Karpas-422 (cell line): ENCODE results near the gene TM2D1. TPM values are rescaled to one million over a fixed set of nuclear protein-coding genes. Genes with fewer than 3 reads are reported as not detected.

Source experiments
- DNase-seq: peaks from one replicate; pipeline ENCODE4 v3.0.0-alpha.2; 2015
- H2AFZ ChIP-seq: fragments of 200-600 bp; sonication (generic); 2 replicates; pipeline ENCODE4 v1.6.1; 2014; ENCODE audit warnings: antibody characterized with exemption, low read length, mixed read lengths
- H3K27ac ChIP-seq: fragments of 200-600 bp; sonication (generic); 2 replicates; pipeline ENCODE4 v1.5.1; 2014; ENCODE audit warnings: mild to moderate bottlenecking, low read length, moderate library complexity
- H3K27me3 ChIP-seq: fragments of 200-600 bp; sonication (generic); 2 replicates; pipeline ENCODE4 v1.6.1; 2014; ENCODE audit warnings: low read length, mixed read lengths
- H3K36me3 ChIP-seq: fragments of 200-600 bp; sonication (generic); 2 replicates; pipeline ENCODE4 v1.6.1; 2014; ENCODE audit warnings: low read length, mixed read lengths; ENCODE audit not compliant: insufficient read depth
- H3K4me1 ChIP-seq: fragments of 200-600 bp; sonication (generic); 2 replicates; pipeline ENCODE4 v1.6.1; 2014; ENCODE audit warnings: mild to moderate bottlenecking, low read length, mixed read lengths
- H3K4me2 ChIP-seq: fragments of 200-600 bp; sonication (generic); 2 replicates; pipeline ENCODE4 v1.6.1; 2014; ENCODE audit warnings: low read length, low read depth, mild to moderate bottlenecking; ENCODE audit not compliant: poor library complexity, severe bottlenecking
- H3K4me3 ChIP-seq: fragments of 200-600 bp; sonication (generic); 2 replicates; pipeline ENCODE4 v1.5.1; 2014; ENCODE audit warnings: mild to moderate bottlenecking, antibody characterized with exemption, low read length, mixed read lengths
- H3K79me2 ChIP-seq: fragments of 200-600 bp; sonication (generic); 2 replicates; pipeline ENCODE4 v1.6.1; 2014; ENCODE audit warnings: mild to moderate bottlenecking, low read length, mixed read lengths
- H3K9ac ChIP-seq: fragments of 200-600 bp; sonication (generic); 2 replicates; pipeline ENCODE4 v1.6.0; 2014; ENCODE audit warnings: low read length
- H3K9me2 ChIP-seq: fragments of 200-600 bp; sonication (generic), shearing (Covaris generic); replicated peaks from 2 replicates; pipeline ENCODE4 v1.6.0; 2014; ENCODE audit warnings: mild to moderate bottlenecking, low read length, moderate library complexity; ENCODE audit not compliant: insufficient read depth
- H3K9me3 ChIP-seq: fragments of 300-700, 200-600 bp; sonication (generic); 2 replicates; pipeline ENCODE4 v1.6.1; 2014; ENCODE audit warnings: low read length, mixed read lengths
- H4K20me1 ChIP-seq: fragments of 200-600 bp; sonication (generic); 2 replicates; pipeline ENCODE4 v1.6.1; 2014; ENCODE audit warnings: mild to moderate bottlenecking, antibody characterized with exemption, low read length, low read depth; ENCODE audit not compliant: insufficient read depth
- total RNA-seq: library from RNA; depleted of rRNA; stranded (reverse); fragments of >200 nt; shearing (Covaris generic); gene quantifications from 2 replicates; pipeline ENCODE4 v1.2.3, GENCODE V29; 2014; ENCODE audit warnings: low replicate concordance

Gene TM2D1
- total RNA-seq, 1 experiment from 2014 or later: 67.3 TPM

DNA sequence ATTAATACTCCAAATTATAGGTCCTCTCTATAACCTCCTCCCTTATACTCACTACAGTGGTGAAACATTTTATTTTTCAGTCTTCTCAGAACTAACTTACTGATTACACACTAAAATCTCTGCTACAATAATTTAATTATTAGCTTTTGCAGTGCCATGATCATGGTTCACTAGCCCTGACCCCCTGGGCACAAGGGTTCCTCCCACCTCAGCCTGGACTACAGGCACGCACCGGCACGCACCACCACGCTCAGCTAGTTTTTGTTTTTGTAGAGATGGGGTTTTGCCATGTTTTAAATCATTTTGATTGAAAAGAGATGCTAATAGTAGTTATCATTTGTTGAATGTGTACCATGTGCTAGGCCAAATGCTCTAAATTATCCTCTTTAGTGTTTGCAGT lies 23.6 kb upstream of the TM2D1 start:
- no peak for DNase-seq

DNA sequence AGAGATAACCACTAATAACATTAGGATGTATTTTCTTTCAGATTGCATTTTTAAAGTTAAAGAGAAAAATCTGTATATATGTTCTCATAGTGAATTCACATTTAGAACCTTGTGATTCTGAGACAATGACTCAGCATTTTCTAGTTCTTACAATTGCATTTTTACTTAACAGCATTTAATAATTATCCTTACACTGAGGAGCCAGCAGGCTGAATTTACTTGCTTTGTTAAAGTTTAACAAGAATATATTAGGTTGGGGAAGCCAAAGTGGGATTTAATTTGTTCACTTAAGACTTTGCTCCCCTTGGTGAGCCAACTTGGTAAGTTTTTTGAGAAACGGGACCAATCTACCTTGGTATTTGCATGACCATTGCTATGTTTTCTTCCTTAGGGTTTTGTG lies 21.9 kb upstream of the TM2D1 start:
- no peaks in the 10 kb centered on the region for H3K9me3 ChIP-seq
- H4K20me1 ChIP-seq: no peaks in the 10 kb centered on the region
- H3K27ac ChIP-seq: no peak overlapping the region
- peaks cover 5% of the 10 kb centered on the region for H3K4me1 ChIP-seq
- no peak for DNase-seq
- no peaks in the 10 kb centered on the region for H3K9me2 ChIP-seq
- H3K4me2 ChIP-seq: no peak overlapping the region
- H2AFZ ChIP-seq: no peak overlapping the region
- H3K9ac ChIP-seq: no peak overlapping the region
- H3K27me3 ChIP-seq: no peaks in the 10 kb centered on the region
- no peak overlapping the region for H3K4me3 ChIP-seq
- H3K79me2 ChIP-seq: no peaks in the 10 kb centered on the region
- H3K36me3 ChIP-seq: no peaks in the 10 kb centered on the region

More for the DNA sequence above, 23.6 kb upstream of the TM2D1 start:
- no peak overlapping the region for H3K9ac ChIP-seq
- H2AFZ ChIP-seq: no peak overlapping the region
- peaks cover 5% of the 10 kb centered on the region for H3K4me1 ChIP-seq
- H3K4me2 ChIP-seq: no peak overlapping the region
- H4K20me1 ChIP-seq: no peaks in the 10 kb centered on the region
- no peaks in the 10 kb centered on the region for H3K9me3 ChIP-seq
- H3K9me2 ChIP-seq: no peaks in the 10 kb centered on the region
- H3K4me3 ChIP-seq: no peak overlapping the region
- no peaks in the 10 kb centered on the region for H3K27me3 ChIP-seq
- no peaks in the 10 kb centered on the region for H3K79me2 ChIP-seq
- H3K36me3 ChIP-seq: no peaks in the 10 kb centered on the region
- no peak overlapping the region for H3K27ac ChIP-seq

DNA sequence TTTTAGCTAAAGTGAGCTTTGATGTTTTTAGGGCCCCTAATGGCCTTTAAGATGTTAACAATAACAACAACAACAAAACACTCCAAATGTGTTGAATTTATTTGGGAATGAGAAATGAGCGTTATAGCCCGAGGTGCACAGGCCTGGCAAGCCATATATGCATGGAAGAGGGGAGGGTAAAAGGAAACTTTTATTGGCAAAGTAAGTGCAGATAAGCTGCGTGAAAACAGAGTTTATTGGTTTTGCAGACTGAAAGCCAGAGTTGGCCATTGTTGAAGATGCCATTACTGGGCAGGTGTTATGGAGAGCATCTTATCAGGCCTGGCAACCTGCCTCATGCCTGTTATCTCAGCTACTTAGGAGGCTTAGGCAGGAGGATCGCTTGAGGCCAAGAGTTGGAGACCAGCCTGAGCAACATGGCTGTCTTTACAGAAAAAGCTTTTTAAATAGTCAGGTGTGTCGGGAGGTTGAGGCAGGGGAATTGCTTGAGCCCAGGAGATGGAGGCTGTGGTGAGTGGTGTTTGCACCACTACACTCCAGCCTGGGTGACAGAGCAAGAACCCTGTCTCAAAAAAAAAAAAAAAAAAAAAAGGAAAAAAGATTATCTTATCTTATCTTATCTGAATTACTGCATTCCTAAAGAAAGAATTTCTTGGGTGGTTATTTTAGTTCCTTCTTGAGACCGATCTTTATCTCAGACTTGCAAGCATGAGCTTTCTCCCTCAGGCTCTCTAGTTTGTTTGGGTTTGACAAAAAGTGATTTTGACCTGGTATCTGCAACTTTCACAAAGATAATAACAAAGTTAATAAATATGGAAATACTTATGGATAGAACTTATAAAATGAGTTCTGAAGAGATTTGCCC lies 19.0 kb upstream of the TM2D1 start:
- Histone ChIP-seq H3K27ac (no peak overlapping the region), H3K4me1 (peaks cover 5% of the 10 kb centered on the region), H3K4me2 (no peak overlapping the region), H3K9me3 (no peaks in the 10 kb centered on the region), H3K9ac (no peak overlapping the region), H3K27me3 (no peaks in the 10 kb centered on the region), H3K79me2 (no peaks in the 10 kb centered on the region), H4K20me1 (no peaks in the 10 kb centered on the region), H2AFZ (no peak overlapping the region), H3K36me3 (no peaks in the 10 kb centered on the region), H3K9me2 (no peaks in the 10 kb centered on the region), H3K4me3 (no peak overlapping the region)
- no peak for DNase-seq

DNA sequence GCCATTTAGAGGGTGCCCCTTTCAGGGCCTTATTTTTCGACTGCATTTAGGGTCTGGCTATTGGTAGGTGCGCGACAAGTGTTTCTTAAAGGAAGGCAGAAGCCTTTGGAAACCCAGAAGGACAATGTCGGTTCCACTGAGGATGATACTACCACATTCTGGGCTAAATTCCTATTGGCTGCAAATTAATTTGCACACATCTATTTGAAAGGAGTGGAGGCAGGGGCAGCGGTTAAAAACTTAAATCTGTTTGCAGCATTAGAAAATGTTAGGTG lies 18.4 kb upstream of the TM2D1 start:
- Histone ChIP-seq H3K27ac (no peak overlapping the region), H3K4me2 (no peak overlapping the region), H3K4me1 (peaks cover 5% of the 10 kb centered on the region), H3K36me3 (no peaks in the 10 kb centered on the region), H2AFZ (no peak overlapping the region), H3K9me3 (no peaks in the 10 kb centered on the region), H3K9me2 (no peaks in the 10 kb centered on the region), H3K4me3 (no peak overlapping the region), H3K9ac (no peak overlapping the region), H4K20me1 (no peaks in the 10 kb centered on the region), H3K27me3 (no peaks in the 10 kb centered on the region), H3K79me2 (no peaks in the 10 kb centered on the region)
- no peak for DNase-seq

DNA sequence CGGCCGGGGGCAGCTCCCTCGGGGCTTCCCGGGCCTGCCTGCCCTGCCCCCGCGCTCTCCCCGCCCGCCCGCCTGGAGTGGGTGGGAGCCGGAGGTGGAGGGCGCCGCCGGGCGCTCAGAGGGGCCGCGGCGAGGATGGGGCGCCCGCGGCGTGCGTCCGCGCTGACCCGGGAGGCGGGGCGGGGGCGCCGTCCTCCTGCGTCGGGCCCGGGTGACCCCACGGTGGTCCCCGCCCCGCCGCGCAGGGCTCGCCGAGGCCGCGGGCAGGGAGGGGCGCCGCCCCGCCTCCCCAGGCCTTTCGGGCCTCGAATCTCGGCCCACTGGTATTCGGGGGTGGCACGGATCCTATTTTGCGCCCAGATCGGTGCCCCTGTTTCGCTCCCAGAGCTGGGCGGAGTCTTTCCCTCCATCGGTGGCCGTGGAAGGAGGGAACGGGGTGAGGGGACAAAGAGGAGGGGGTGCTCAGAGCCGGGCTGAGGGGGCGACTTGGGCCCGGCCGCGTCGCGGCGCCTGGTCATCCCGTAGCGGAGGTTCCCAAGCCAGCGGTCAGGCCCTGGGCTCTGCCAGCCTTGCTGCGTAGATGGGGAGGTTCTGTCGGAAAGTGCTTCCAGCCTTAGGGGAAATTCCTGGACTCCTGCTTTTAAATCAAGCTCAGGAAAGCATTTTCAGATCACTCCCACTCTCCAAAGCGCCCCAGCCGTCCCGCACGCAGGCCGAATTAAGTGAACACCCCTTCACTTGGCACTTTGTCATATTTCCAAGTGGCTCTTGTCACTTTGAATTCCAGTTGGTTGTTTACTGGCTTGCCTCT lies 17.9 kb upstream of the TM2D1 start:
- H3K4me3 ChIP-seq: no peak overlapping the region

DNA sequence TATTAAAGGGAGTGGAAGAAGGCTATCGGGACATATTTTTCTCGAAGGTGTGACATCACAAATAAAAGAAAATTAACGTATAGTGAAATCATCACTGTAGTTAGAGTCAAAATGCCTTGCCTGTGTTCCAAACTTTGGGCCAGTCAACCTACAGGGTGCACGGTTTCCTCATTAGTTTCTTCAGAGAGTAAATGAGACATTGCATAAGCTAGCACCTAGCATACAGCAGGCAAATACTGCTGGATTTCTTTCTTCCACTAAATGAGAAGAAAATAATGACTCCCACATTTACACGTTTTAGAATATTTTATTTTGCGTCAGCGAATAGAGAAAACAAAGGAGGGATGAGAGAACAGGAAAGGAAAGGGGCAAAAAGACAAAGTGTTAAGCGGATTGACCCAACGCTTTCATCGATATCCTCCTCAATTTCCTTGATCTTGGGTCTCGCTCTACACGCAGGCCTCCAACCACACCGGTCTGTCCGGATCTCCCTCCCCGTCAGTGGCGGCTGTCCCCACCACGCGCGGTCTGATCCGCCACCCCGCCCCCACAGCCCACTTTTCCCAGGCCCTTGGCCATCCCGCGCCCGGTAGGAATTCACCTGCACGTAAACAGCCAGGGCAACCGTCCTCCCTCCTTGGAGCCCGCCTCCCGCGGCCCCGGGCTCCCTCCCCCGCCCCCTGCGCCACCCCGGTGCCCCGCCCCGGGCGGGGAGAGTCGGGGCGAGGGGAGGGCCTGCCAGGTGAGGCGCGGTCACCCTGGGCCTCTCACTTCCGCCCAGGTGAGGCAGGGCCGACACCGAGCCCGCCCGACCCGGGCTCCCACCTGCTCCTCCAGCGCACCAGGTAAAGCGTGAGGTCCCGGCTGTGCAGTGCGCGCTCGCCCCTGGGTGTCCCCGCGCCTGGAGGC lies 17.0 kb upstream of the TM2D1 start, which contains the start of gene PATJ:
TSS of gene PATJ (plus strand) at position 770 of the 909 bp plus-strand sequence. CDS start 20,413 bp downstream, outside the sequence.
- no peak within 1 kb of the TSS for H2AFZ ChIP-seq

More for the DNA sequence above, 17.9 kb upstream of the TM2D1 start:
- Histone ChIP-seq H4K20me1 (no peaks in the 10 kb centered on the region), H3K27me3 (no peaks in the 10 kb centered on the region), H2AFZ (no peak overlapping the region), H3K9me2 (no peaks in the 10 kb centered on the region), H3K4me1 (peaks cover 5% of the 10 kb centered on the region), H3K79me2 (no peaks in the 10 kb centered on the region), H3K4me2 (no peak overlapping the region), H3K27ac (no peak overlapping the region), H3K9me3 (no peaks in the 10 kb centered on the region), H3K9ac (no peak overlapping the region), H3K36me3 (no peaks in the 10 kb centered on the region)
- no peak for DNase-seq

DNA sequence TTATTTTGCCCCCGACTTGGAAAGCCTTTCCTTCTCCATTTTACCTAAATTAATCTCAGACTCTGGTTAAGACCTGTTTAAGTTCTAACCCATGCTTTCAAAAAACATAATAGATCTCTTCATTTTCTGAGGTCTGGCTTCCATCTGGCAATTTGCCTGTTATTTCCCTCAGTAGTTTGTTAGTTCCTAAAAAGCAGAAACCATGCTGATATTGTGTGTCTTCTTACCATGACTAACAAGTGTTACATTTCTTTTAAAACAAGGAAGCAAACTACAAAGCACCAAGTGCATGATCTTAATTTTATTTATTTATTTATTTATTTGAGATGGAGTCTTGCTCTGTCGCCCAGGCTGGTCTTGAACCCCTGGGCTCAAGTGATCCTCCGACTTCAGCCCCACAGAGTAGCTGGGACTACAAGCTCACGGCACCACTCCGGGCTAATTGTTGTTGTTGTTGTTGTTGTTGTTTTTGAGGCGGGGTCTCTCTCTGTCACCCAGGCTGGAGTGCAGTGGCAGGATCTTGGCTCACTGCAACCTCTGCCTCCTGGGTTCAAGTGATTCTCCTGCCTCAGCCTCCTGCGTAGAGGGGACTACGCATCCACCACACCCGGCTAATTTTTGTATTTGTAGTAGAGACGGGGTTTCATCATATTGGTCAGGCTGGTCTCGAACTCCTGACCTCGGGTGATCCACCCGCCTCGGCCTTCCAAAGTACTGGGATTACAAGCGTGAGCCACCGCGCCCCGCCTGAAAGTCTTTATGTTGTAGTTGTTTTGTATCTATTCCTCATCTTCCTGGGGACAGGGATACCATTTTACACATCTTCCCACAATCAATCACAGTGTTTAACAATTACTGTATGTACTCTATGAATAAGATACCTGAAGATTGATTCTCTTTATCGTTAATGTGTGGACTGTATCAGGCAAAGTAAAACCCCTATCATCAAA lies 16.1 kb upstream of the TM2D1 start:
- Histone ChIP-seq H3K79me2 (no peaks in the 10 kb centered on the region), H3K9ac (no peak overlapping the region), H3K9me3 (no peaks in the 10 kb centered on the region), H3K4me1 (no peaks in the 10 kb centered on the region), H3K4me3 (no peak overlapping the region), H3K4me2 (no peak overlapping the region), H4K20me1 (no peaks in the 10 kb centered on the region), H2AFZ (no peak overlapping the region), H3K27me3 (no peaks in the 10 kb centered on the region), H3K9me2 (no peaks in the 10 kb centered on the region), H3K27ac (no peak overlapping the region), H3K36me3 (no peaks in the 10 kb centered on the region)
- no peak for DNase-seq

More for the DNA sequence above, 17.0 kb upstream of the TM2D1 start, which contains the start of gene PATJ:
- Histone ChIP-seq H3K27ac (no peak within 1 kb of the TSS), H3K9me3 (no peaks in the 10 kb centered on the region), H3K79me2 (no peaks in the 10 kb centered on the region), H3K9me2 (no peaks in the 10 kb centered on the region), H4K20me1 (no peaks in the 10 kb centered on the region), H3K4me2 (no peak within 1 kb of the TSS), H3K4me3 (no peak within 1 kb of the TSS), H3K36me3 (no peaks in the 10 kb centered on the region), H3K27me3 (no peaks in the 10 kb centered on the region), H3K9ac (no peak within 1 kb of the TSS), H3K4me1 (peaks cover 4% of the 10 kb centered on the region)
- DNase-seq: no peak
